Natural killer cell treated with Interleukin-12 subunit alpha and Interleukin-12 subunit beta and Interleukin-15 and Interleukin-18, amount 100 ng/mL, for 72 hours (primary cell): ENCODE results near the gene DESI1. TPM values are rescaled to one million over a fixed set of nuclear protein-coding genes. Genes with fewer than 3 reads are reported as not detected.
"Not testable (repeated sequence)": the region's sequence is repeated elsewhere in the genome, so short reads cannot be mapped to it uniquely, and the experiment has no call there.

Experiments used
- ATAC-seq, 2 donors: fragments of 150-1000 bp; cut with Tn5 transposase in 1 of 2; sonication (Bioruptor Pico), chemical (Tn5 transposase) in 1 of 2; 2 replicates each; pipeline ENCODE4 v1.10.0; 2021
- DNase-seq: peaks from one replicate; pipeline ENCODE4 v3.0.0; 2022; ENCODE audit warnings: low spot score
- H3K27ac Mint-ChIP-seq, 2 donors: 1 replicate in 1 of 2; 2 replicates in 1 of 2; pipeline ENCODE4 v1.8.0; 2022; ENCODE audit warnings: mixed read lengths in 2 of 2, mild to moderate bottlenecking in 1 of 2, moderate library complexity in 1 of 2
- H3K27me3 Mint-ChIP-seq, 2 donors: 1 replicate in 1 of 2; 2 replicates in 1 of 2; pipeline ENCODE4 v1.8.0; 2022; ENCODE audit warnings: mixed read lengths in 2 of 2
- H3K36me3 Mint-ChIP-seq: one replicate; pipeline ENCODE4 v1.8.0; 2022; ENCODE audit warnings: mixed read lengths
- H3K4me1 Mint-ChIP-seq, 2 donors: 1 replicate in 1 of 2; 2 replicates in 1 of 2; pipeline ENCODE4 v1.8.0; 2022; ENCODE audit warnings: low read depth in 2 of 2, mixed read lengths in 2 of 2, mild to moderate bottlenecking in 1 of 2
- H3K4me3 Mint-ChIP-seq: one replicate; pipeline ENCODE4 v1.8.0; 2022; ENCODE audit warnings: mixed read lengths
- H3K9me3 Mint-ChIP-seq: 2 replicates; pipeline ENCODE4 v1.8.0; 2022; ENCODE audit warnings: mixed read lengths
- total RNA-seq, 2 donors: library from RNA; stranded (reverse); gene quantifications; one replicate each; pipeline ENCODE4 v1.2.3, GENCODE V29; 2022

DESI1 gene
- total RNA-seq, 2 donors from 2014 or later, result 54.2 to 120 TPM

- no peak overlapping the region for H3K27ac Mint-ChIP-seq
- peaks cover 5% of the 10 kb centered on the region for H3K36me3 Mint-ChIP-seq
- ATAC-seq, result no peak
These were observed 29.4 kb upstream of the DESI1 start for GRCh38 chr22:41650229-41650628.

GRCh38 chr22:41648432-41648831 is 27.6 kb upstream of the DESI1 start:
- no peak for ATAC-seq
- H3K4me3 Mint-ChIP-seq, result no peak overlapping the region
- no peaks in the 10 kb centered on the region for H3K9me3 Mint-ChIP-seq
- H3K27me3 Mint-ChIP-seq, result no peaks in the 10 kb centered on the region
- peaks cover 5% of the 10 kb centered on the region for H3K36me3 Mint-ChIP-seq
- H3K27ac Mint-ChIP-seq, result no peak overlapping the region
- peaks cover 0 to 5% of the 10 kb centered on the region in 2 donors for H3K4me1 Mint-ChIP-seq
- no peak for DNase-seq

More at GRCh38 chr22:41650229-41650628, 29.4 kb upstream of the DESI1 start:
- no peak for DNase-seq
- peaks cover 0 to 5% of the 10 kb centered on the region in 2 donors for H3K4me1 Mint-ChIP-seq
- H3K4me3 Mint-ChIP-seq, result no peak overlapping the region
- H3K27me3 Mint-ChIP-seq, result no peaks in the 10 kb centered on the region
- no peaks in the 10 kb centered on the region for H3K9me3 Mint-ChIP-seq

DNA sequence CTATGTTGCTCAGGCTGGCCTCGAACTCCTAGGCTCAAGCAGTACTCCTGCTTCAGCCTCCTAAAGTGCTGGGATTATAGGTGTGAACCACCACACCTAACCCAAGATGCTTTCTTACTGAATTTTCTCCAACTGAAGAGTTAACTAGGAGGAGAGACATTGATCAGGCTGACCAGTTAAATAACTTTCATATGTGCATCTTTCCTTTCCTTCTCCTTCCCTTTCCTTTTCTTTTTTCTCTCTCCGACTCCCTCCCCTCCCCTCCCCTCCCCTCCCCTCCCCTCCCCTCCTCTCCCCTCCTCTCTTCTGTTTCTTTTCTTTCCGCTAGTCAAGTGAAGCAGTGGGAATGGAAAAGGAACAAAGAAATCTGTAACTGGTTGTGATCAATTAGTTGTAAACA is 26.9 kb upstream of the DESI1 start:
- Mint-ChIP-seq H3K9me3 (no peaks in the 10 kb centered on the region), H3K27ac (no peak overlapping the region), H3K27me3 (no peaks in the 10 kb centered on the region), H3K4me1 (peaks cover 0 to 5% of the 10 kb centered on the region in 2 donors), H3K36me3 (peaks cover 5% of the 10 kb centered on the region), H3K4me3 (no peak overlapping the region)
- DNase-seq, result no peak
- no peak for ATAC-seq

GRCh38 chr22:41642331-41643110 is 21.7 kb upstream of the DESI1 start:
- Mint-ChIP-seq H3K4me3 (no peak overlapping the region), H3K27me3 (no peaks in the 10 kb centered on the region), H3K27ac (no peak overlapping the region), H3K4me1 (peaks cover 0 to 3% of the 10 kb centered on the region in 2 donors), H3K9me3 (no peaks in the 10 kb centered on the region), H3K36me3 (peaks cover 14% of the 10 kb centered on the region)
- no peak for ATAC-seq
- no peak for DNase-seq

GRCh38 chr22:41641854-41642253 is 21.0 kb upstream of the DESI1 start:
- Mint-ChIP-seq H3K27me3 (no peaks in the 10 kb centered on the region), H3K4me1 (peaks cover 0 to 3% of the 10 kb centered on the region in 2 donors), H3K27ac (no peak overlapping the region), H3K4me3 (no peak overlapping the region), H3K9me3 (no peaks in the 10 kb centered on the region), H3K36me3 (peaks cover 14% of the 10 kb centered on the region)
- ATAC-seq (no peak), DNase-seq (no peak)

GRCh38 chr22:41638748-41639147 is 17.9 kb upstream of the DESI1 start:
- Mint-ChIP-seq H3K9me3 (no peaks in the 10 kb centered on the region), H3K27me3 (no peaks in the 10 kb centered on the region), H3K4me3 (no peak overlapping the region), H3K27ac (no peak overlapping the region), H3K4me1 (peaks cover 0 to 3% of the 10 kb centered on the region in 2 donors), H3K36me3 (peaks cover 14% of the 10 kb centered on the region)
- DNase-seq (no peak), ATAC-seq (no peak)

DNA sequence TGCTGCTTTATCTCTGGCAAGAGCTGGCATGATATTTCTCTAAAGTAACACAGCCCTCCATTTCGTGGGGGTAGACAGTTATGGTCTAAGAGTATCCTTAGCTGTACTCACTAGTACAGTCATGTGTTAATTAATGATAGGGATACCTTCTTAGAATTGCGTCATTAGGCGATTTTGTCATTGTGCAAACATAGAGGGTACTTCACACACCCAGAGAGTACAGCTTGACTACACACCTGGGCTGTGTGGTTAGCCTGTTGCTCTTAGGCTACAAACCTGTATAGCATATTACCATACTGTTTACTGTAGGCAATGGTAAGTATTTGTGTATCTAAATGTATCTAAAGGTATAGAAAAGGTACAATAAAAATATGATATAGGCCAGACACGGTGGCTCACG is 17.3 kb upstream of the DESI1 start:
- Mint-ChIP-seq H3K27ac (no peak overlapping the region), H3K4me1 (peaks cover 0 to 3% of the 10 kb centered on the region in 2 donors), H3K27me3 (no peaks in the 10 kb centered on the region), H3K36me3 (peaks cover 14% of the 10 kb centered on the region), H3K4me3 (no peak overlapping the region), H3K9me3 (no peaks in the 10 kb centered on the region)
- ATAC-seq (no peak), DNase-seq (no peak)

DNA sequence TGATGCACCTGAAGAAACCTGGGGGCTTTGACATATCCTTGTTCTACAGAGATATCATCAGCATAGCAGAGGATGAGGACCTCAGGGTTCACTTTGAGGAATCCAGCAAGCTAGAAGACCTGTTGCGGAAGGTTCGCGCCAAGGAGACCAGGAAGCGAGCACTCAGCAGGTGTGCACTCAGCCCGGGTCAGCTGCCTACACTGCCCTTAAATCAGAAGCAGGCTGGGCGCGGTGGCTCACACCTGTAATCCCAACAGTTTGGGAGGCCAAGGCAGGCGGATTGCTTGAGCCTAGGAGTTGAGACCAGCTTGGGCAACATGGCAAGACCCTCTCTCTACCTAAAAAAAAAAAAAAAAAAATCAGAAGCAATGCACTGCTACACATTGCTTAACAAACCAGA is 16.8 kb upstream of the DESI1 start:
- H3K27ac Mint-ChIP-seq, H3K4me3 Mint-ChIP-seq, H3K4me1 Mint-ChIP-seq, H3K27me3 Mint-ChIP-seq, DNase-seq, ATAC-seq, H3K9me3 Mint-ChIP-seq: not testable (repeated sequence)
- peaks cover 13% of the 10 kb centered on the region for H3K36me3 Mint-ChIP-seq

GRCh38 chr22:41636467-41636866 is 15.6 kb upstream of the DESI1 start:
- H3K27me3 Mint-ChIP-seq, result no peaks in the 10 kb centered on the region
- H3K27ac Mint-ChIP-seq, result no peak overlapping the region
- H3K9me3 Mint-ChIP-seq, result no peaks in the 10 kb centered on the region
- DNase-seq, result no peak
- H3K36me3 Mint-ChIP-seq, result peaks cover 2% of the 10 kb centered on the region
- H3K4me1 Mint-ChIP-seq, result no peaks in the 10 kb centered on the region
- no peak overlapping the region for H3K4me3 Mint-ChIP-seq
- ATAC-seq, result no peak

GRCh38 chr22:41634610-41635009 is 13.8 kb upstream of the DESI1 start:
- not testable (repeated sequence) for H3K36me3 Mint-ChIP-seq, ATAC-seq, H3K27me3 Mint-ChIP-seq, H3K27ac Mint-ChIP-seq, H3K9me3 Mint-ChIP-seq, DNase-seq, H3K4me3 Mint-ChIP-seq, H3K4me1 Mint-ChIP-seq

DNA sequence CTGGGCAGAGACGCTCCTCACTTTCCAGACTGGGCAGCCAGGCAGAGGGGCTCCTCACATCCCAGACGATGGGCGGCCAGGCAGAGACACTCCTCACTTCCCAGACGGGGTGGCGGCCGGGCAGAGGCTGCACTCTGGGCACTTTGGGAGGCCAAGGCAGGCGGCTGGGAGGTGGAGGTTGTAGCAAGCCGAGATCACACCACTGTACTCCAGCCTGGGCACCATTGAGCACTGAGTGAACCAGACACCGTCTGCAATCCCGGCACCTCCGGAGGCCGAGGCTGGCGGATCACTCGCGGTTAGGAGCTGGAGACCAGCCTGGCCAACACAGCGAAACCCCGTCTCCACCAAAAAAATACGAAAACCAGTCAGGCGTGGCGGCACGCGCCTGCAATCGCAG is 10.8 kb upstream of the DESI1 start:
- H3K4me3 Mint-ChIP-seq, H3K9me3 Mint-ChIP-seq, H3K27me3 Mint-ChIP-seq, DNase-seq, H3K4me1 Mint-ChIP-seq, ATAC-seq, H3K27ac Mint-ChIP-seq: not testable (repeated sequence)
- peaks cover 18% of the 10 kb centered on the region for H3K36me3 Mint-ChIP-seq

DNA sequence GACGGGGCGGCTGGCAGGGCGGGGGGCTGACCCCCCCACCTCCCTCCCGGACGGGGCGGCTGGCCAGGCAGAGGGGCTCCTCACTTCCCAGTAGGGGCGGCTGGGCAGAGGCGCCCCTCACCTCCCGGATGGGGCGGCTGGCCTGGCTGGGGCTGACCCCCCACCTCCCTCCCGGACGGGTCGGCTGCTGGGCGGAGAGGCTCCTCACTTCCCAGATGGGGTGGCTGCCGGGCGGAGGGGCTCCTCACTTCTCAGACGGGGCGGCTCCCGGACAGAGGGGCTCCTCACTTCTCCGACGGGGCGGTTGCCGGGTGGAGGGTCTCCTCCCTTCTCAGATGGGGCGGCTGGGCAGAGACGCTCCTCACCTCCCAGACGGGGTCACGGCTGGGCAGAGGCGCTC is 10.3 kb upstream of the DESI1 start:
- H3K4me1 Mint-ChIP-seq, H3K4me3 Mint-ChIP-seq, ATAC-seq, H3K9me3 Mint-ChIP-seq, H3K27ac Mint-ChIP-seq, H3K27me3 Mint-ChIP-seq, DNase-seq: not testable (repeated sequence)
- peaks cover 18% of the 10 kb centered on the region for H3K36me3 Mint-ChIP-seq

GRCh38 chr22:41625577-41625976 is 4.7 kb upstream of the DESI1 start:
- Mint-ChIP-seq H3K9me3 (no peaks in the 10 kb centered on the region), H3K27me3 (no peaks in the 10 kb centered on the region), H3K4me3 (no peak overlapping the region), H3K27ac (no peak overlapping the region), H3K4me1 (peaks cover 14 to 18% of the 10 kb centered on the region in 2 donors), H3K36me3 (peaks cover 29% of the 10 kb centered on the region)
- DNase-seq (no peak), ATAC-seq (no peak)

DNA sequence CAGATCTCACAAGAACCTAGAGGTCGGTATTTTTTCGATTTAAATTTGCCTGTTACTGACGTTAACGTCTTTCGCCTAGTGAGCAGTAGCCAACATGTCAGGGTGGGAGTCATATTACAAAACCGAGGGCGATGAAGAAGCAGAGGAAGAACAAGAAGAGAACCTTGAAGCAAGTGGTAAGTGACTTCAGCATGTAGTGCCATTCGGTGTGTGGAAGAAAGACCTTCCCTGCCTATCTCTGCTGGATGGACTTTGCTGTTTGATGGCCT is 1.0 kb upstream of the DESI1 start:
- ATAC-seq, result no peak
- Mint-ChIP-seq H3K27ac (peak overlapping the region; percentile 98), H3K36me3 (peaks cover 11% of the 10 kb centered on the region), H3K9me3 (no peaks in the 10 kb centered on the region), H3K27me3 (no peaks in the 10 kb centered on the region), H3K4me1 (peaks cover 26 to 35% of the 10 kb centered on the region in 2 donors), H3K4me3 (peak overlapping the region; percentile 100)
- no peak for DNase-seq
